A549 treated with AZD9567 at 1 μM for 4 hours (cell line): ENCODE data around the gene FSIP2. TPM values are rescaled to one million over a fixed set of nuclear protein-coding genes. Genes with fewer than 3 reads are reported as not detected.

Source experiments
- total RNA-seq: library from RNA; stranded (reverse); fragments of 200-300 nt; extraction: Qiagen RNA extraction; gene quantifications from 5 replicates; pipeline ENCODE4 v1.2.3, GENCODE V29; 2022; ENCODE audit not compliant: insufficient read depth

FSIP2 gene, protein sequence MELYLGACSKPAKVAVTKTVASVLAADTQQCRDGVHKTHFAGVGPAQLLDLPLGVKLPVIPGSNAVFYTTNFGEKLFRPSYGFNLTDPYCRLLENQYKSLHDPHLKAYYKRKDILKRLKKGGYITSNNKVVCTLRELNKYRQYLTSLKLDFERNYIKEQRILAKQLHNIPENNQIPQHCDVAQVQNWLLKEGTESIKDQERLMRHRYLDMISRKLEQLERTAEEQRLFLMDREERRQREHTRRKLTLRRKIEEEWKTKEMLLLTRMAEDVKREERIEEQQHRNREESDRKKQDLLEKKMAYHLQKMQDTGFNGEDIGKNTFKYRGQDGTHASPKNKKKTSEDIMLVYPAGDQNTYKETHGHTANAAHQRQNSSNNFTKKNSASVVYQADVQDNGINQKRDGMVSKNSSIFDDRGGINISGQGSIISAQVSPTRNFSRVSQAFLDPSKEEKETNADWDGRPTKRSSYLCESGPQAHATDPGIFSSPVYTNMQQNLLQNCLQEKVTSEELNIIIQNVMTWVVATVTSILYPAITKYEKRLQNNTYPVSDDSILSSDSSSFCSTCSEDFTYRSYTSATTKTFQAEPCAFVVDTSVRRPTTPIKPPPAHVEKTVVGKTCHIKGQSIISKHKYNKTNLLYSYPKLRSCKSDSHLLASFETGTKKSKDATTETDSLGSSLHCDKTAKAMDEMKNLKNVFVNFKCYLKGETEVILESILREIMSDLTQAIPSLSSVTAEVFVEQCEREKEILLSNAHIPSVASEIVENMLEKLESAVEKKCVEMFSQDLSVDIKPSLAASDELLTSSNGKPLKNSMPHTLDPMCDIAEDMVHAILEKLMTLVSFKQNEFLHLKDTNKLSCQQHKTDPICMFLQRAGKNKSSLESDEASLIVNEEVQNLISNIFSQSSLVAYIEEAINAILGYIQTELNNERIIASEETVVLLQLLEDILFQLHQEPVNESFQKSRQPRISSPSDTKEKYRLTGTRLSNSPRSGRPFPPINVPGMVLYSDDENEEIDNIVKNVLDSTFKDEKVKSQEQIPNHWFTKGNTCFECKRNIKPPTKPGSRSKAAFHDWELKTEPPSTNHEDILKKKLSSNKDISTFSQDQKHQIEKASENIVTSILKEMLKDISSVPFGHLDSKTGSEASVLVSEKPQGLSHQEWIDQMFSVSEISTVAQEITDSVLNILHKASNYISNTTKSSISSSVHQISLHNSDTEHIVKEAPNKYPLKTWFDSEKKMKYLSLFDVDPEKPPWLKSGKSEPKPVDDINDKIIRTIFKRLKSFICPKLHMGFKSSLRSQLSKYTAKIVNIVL (N-terminal part only)
- total RNA-seq, result not detected in 5 replicates

GRCh38 chr2:185738679-185739472, at the start of gene FSIP2:
TSS of gene FSIP2 (plus strand) at chr2:185738804. CDS start at chr2:185738895, 91 bp downstream.

